Kidney tubule cell (primary cell): ENCODE measurements around the gene YWHAG.
"Not testable (repeated sequence)": the region's sequence is repeated elsewhere in the genome, so short reads cannot be mapped to it uniquely, and the experiment has no call there.

Experiments used
- DNase-seq: peaks from one replicate; pipeline ENCODE4 v3.0.0-alpha.2; 2018; ENCODE audit warnings: low spot score

The YWHAG gene

GRCh38 chr7:76377186-76377918 is 18.6 kb upstream of the YWHAG start:
- DNase-seq: no peak

- no peak for DNase-seq
These were observed 16.5 kb upstream of the YWHAG start for GRCh38 chr7:76375251-76375650.

- DNase-seq: peak; percentile 64
These were observed 14.4 kb upstream of the YWHAG start for GRCh38 chr7:76372984-76373833.

GRCh38 chr7:76371396-76371795 is 12.6 kb upstream of the YWHAG start:
- no peak for DNase-seq

GRCh38 chr7:76369018-76369417 is 10.2 kb upstream of the YWHAG start:
- peak; percentile 33 for DNase-seq

GRCh38 chr7:76368190-76368589 is 9.4 kb upstream of the YWHAG start:
- no peak for DNase-seq

- peak; percentile 79 for DNase-seq
These were observed 5.4 kb upstream of the YWHAG start for GRCh38 chr7:76364198-76364584.

GRCh38 chr7:76363754-76364153 is 5.0 kb upstream of the YWHAG start:
- DNase-seq: not testable (repeated sequence)

GRCh38 chr7:76359978-76360638 is 1.3 kb upstream of the YWHAG start:
- DNase-seq: no peak

GRCh38 chr7:76359111-76359977 is 553 bp upstream of the YWHAG start:
- DNase-seq: peak; percentile 99

GRCh38 chr7:76358011-76358480 is 745 bp downstream of the YWHAG start:
- peak; percentile 43 for DNase-seq

GRCh38 chr7:76357475-76358010 is 1.2 kb downstream of the YWHAG start:
- no peak for DNase-seq

GRCh38 chr7:76356823-76357222 is 2.0 kb downstream of the YWHAG start:
- peak; percentile 72 for DNase-seq

GRCh38 chr7:76356115-76356514 is 2.7 kb downstream of the YWHAG start:
- DNase-seq: no peak

GRCh38 chr7:76354981-76355730 is 3.6 kb downstream of the YWHAG start:
- no peak for DNase-seq

GRCh38 chr7:76354516-76354915 is 4.3 kb downstream of the YWHAG start:
- no peak for DNase-seq

- DNase-seq: no peak
These were observed 5.0 kb downstream of the YWHAG start for GRCh38 chr7:76353744-76354143.

GRCh38 chr7:76352193-76352592 is 6.6 kb downstream of the YWHAG start:
- DNase-seq: no peak

- DNase-seq: no peak
These were observed 7.4 kb downstream of the YWHAG start for GRCh38 chr7:76351372-76351771.

- no peak for DNase-seq
These were observed 9.4 kb downstream of the YWHAG start for GRCh38 chr7:76349313-76349885.
